ENCODE data around the gene GRIK2.

The GRIK2 gene

GRCh38 chr6:101783287-101783686 lies 389.8 kb downstream of the GRIK2 start:
- no peak for DNase-seq (ENCODE audit: low spot score)

GRCh38 chr6:101784094-101784493 lies 390.6 kb downstream of the GRIK2 start:
- no peak for DNase-seq (ENCODE audit: low spot score)

DNA sequence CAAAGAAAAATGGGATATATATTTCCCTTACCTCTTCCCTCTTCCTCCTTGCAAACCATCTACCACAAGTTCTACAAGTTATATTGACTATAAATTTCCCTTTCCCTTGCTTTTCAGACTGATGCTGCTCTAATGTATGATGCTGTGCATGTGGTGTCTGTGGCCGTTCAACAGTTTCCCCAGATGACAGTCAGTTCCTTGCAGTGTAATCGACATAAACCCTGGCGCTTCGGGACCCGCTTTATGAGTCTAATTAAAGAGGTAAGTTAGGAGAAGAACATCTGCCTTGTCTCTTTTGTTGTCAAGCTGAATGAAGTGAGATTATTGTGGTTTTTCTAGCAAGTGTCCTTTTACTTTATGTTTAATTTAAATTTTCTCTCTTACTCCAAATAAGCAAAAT lies 406.0 kb downstream of the GRIK2 start:
- no peak for DNase-seq (ENCODE audit: low spot score)

GRCh38 chr6:101800598-101800997 lies 407.1 kb downstream of the GRIK2 start:
- DNase-seq (ENCODE audit: low spot score): no peak

DNA sequence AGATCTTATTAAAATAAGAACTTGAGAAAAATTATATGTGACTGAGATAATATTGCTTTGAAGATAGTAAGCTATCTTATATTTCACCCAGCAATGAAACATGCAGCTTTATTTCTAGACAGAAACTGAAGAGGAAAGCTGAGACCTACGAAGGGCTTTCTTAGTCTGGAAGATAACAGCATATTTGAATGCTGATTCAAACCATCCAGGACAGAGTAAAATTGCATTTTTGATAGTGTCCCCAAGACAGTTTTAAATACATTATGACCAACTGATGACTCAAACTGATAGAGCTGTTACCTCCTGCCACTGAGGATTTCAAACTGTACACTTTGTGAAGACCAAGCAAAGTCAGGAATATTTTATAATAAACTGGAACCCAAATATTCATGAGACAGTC lies 409.6 kb downstream of the GRIK2 start:
- DNase-seq (ENCODE audit: low spot score): no peak

DNA sequence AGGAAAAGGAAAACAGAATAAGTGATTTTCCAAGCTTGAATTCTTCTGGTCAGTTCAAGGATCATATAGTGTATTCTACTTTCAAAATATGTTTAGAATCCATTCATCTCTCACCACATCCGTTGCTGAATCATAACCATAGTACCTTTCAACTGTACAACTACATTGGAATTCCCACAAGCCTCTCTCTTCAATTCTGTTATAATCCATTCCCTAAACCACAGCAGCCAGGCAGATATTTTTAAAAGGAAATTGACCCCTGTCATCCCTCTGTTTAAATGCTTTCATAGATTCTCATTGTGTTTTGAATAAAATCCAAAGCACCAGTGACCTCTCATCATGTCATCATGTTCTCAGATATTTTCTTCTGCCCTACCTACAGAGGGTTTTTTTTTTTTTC lies 412.7 kb downstream of the GRIK2 start:
- no peak for DNase-seq (ENCODE audit: low spot score)

DNA sequence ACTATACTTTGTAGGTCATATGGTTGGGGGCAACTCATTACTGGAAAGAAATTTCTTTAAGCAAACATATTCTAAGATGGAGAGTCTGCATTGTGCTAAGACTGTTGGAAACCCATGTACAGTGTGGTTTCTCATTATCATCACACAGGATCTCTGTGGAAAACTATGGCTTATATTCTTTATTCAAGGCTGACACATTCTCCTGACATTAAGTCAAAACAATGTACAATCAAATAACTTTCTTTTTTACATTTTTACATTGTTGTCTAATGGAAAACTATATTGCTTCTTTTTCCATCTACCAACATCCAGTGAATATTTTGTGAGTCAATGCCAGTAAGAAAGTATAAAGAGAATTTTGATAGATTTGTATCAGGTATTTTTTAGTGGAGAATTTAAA lies 417.6 kb downstream of the GRIK2 start:
- DNase-seq (ENCODE audit: low spot score): no peak

DNA sequence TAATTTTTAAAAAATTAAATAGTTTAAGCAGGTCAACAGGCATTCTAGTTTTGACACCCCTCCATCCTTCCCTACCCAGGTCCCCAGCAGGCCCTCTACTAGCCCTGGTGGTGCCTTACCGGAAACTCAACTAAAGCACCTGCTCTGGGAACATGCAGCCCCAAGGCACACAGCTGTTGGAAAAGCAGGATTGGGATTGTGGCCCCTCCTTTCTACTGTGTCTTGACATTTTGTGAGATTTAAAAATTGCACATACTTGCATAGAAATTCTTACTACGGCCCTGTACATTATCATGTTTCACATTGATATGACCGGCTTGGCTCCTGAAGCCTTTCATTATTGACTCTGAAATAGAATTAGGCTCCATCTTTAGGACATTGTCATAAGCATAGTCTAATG lies 423.2 kb downstream of the GRIK2 start:
- no peak for DNase-seq (ENCODE audit: low spot score)

DNA sequence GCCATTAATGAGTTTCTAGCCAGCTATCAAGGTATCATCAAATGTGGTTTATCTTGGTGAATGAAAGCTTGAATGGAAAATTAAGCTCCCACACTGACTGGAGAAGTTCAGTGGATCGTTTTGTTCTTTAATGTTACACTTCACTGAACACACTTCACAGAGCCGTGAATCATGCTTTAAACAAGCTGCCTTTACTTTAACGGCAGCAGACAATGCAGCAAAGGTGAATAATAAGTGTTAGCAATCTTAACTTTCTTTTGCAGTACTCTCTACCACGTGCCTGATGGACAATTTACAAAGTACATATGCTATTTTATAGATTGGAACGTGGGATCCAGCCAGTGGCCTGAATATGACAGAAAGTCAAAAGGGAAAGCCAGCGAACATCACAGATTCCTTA lies 424.5 kb downstream of the GRIK2 start:
- DNase-seq (ENCODE audit: low spot score): no peak

- DNase-seq (ENCODE audit: low spot score): no peak
Observed at GRCh38 chr6:101824551-101825345, 431.2 kb downstream of the GRIK2 start.

DNA sequence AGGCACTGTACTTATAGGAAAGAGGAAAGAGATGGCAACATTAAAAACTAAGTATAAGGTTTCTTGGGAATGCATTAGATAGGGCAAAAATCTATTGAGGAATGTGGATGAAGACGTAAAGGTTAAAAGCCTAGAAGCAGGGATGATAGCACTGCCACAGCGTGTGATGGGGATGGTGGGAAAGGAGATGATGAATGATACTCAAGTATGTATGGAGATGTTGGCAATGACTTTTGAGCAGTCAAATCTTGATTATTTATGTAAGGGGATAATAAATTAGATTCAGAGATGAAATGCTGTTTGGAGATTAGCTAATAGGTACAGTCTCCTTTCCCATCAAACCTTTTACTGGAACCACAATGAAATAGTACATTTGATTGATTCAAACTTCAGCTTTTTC lies 432.8 kb downstream of the GRIK2 start:
- no peak for DNase-seq (ENCODE audit: low spot score)

DNA sequence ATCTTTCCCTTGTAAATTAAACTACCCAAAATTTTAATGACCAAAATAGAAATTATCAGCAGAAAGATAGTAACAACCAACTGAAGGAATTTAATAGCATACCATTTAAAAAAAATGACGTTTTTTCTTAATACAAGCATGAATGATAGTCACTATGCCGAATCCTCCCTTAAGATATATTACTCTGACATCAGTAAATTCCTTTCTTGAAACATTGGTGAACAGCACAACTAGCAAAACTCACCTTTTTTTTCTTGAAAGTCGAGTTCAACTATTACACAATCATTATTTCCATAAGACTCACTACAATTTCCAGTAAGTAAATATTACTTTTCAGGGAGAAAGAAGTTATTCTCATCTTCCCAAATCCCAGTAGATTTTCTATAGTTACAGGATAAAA lies 433.2 kb downstream of the GRIK2 start:
- no peak for DNase-seq (ENCODE audit: low spot score)

- no peak for DNase-seq (ENCODE audit: low spot score)
Observed at GRCh38 chr6:101830501-101831031, 437.1 kb downstream of the GRIK2 start.

DNA sequence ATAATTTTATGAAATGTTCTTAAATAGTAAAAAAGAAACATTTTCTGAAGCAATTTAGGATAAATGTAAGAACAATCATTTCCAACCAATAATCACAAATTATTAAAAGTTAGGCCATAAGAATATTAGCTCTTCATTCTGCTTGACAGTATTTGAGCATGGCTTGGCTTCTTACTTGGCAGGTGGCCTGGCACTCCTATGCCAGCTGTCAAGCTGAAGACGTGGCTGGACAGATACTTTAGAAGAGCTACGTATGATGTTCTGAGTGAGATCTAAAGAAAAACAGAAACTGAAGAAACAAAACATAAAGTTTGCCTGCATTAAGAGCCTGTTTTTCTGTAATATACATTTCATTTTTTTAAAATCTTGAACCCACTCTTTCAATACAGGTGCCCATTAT lies 438.9 kb downstream of the GRIK2 start:
- no peak for DNase-seq (ENCODE audit: low spot score)

- DNase-seq (ENCODE audit: low spot score): no peak
Observed at GRCh38 chr6:101840100-101840499, 446.6 kb downstream of the GRIK2 start.

GRCh38 chr6:101845172-101845571 lies 451.7 kb downstream of the GRIK2 start:
- no peak for DNase-seq (ENCODE audit: low spot score)

DNA sequence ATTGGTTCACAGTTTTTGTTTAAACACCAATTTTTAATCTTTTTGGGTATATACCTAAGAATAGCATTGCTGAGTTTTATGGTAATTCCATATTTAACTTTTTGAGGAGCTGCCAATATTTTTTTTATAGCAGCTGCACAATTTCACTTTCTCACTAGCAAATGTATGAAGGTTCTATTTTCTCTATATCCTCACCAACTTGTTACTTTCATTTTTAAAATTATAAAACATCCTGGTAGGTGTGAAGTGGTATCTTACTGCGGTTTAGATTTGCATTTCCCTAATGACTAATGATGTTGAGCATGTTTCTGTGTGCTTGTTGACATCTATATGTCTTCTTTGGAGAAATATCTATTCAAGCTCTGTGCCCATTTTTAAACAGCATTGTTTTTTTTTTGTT lies 452.1 kb downstream of the GRIK2 start:
- no peak for DNase-seq (ENCODE audit: low spot score)

GRCh38 chr6:101847690-101848089 lies 454.2 kb downstream of the GRIK2 start:
- no peak for DNase-seq (ENCODE audit: low spot score)

- DNase-seq (ENCODE audit: low spot score): no peak
Observed at GRCh38 chr6:101851911-101852310, 458.4 kb downstream of the GRIK2 start.

- no peak for DNase-seq (ENCODE audit: low spot score)
Observed at GRCh38 chr6:101853231-101854085, 459.9 kb downstream of the GRIK2 start.

DNA sequence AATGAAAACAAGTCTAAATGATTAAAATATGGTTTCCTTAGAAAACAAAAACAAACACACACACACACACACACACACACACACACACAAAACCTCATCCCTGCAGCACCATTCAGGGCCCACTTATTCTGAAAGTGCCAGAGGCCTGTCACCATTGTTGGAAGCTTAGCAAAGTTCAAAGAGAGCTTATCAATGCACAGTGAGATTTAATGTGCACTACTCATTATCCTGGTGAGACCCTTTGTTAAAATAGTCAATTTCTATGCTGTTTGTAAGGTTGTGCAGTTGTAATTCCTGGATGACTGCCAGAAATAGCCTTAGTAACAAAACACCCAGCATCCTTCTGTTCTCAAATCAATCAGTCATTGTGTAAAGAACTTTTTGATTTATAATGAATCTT lies 482.9 kb downstream of the GRIK2 start:
- DNase-seq (ENCODE audit: low spot score): no peak

DNA sequence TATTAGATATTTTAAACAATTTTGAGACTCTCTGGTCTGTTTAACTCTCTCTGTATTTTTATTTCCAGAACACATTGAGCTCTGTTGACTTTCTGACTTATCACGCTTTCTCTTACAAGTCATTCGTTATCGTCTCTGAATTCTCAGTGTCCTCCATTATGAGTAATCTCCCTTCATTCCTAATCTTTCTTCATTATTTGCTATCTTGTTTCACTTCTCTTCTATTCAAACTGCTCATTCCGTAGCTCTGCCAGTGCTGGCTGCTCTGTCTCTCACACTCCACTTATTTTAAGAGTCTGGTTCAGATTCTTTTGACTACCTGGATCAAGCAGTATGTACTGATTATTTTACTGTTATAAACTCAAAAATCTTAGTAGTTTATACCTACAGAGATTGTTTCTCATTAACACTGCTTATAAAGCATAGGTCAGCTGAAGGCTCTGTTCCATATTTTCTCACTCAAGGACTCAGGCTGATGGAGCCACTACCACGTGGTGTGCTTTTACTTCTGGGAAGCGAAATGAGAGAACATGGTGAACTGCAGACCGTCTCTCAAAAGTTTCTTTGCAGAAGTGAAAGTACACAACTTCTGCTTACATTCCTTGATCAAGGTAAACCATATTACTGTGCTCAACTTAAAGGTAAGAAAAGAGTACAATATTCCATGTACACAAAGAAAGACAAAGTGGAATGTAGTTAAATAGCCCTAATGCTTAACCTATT lies 485.2 kb downstream of the GRIK2 start:
- DNase-seq (ENCODE audit: low spot score): no peak

Measured in CD4-positive, alpha-beta T cell treated with Interleukin-6 at 100 ng/mL for 8 hours (primary cell).